K562 (cell line): ENCODE results near the gene TAAR9. TPM values are rescaled to one million over a fixed set of nuclear protein-coding genes. Genes with fewer than 3 reads are reported as not detected.

Experiments used
- ATAC-seq: fragments of 200-7000 bp; cut with Tn5 transposase; 3 replicates; pipeline ENCODE4 v1.9.1; 2020; ENCODE audit warnings: moderate library complexity
- BruUV-seq: library from RNA; stranded (reverse); fragments of 400-500 nt; replicated peaks from 2 replicates; lab custom pipeline; 2021; lab: Mats Ljungman, UMichigan
- CTCF ChIA-PET: fragments of 300-600 bp; formaldehyde crosslinking; extraction: SDS; loops from one replicate; lab custom pipeline; 2021; ENCODE audit warnings: low intra/inter-chr PET ratio; lab: Yijun Ruan, JAX
- POLR2A ChIA-PET: fragments of 300-600, 350-650 bp; sonication (Branson Sonifier 250); formaldehyde crosslinking; extraction: SDS; loops from one replicate; lab custom pipeline; 2021; ENCODE audit warnings: antibody characterized with exemption, inconsistent platforms; lab: Yijun Ruan, JAX
- DNase-seq, 4 experiments: peaks; one replicate each; pipeline versions ENCODE4 v3.0.0 to v3.0.0-alpha.2; 2011 to 2018; ENCODE audit warnings: low spot score in 3 of 4, mixed read lengths in 3 of 4; ENCODE audit errors: extremely low read depth in 1 of 4
- FAIRE-seq: peaks from 2 replicates; lab custom pipeline; 2011; peaks lifted over from hg19 to GRCh38; lab: Jason Lieb, UNC
- H2AFZ ChIP-seq: 2 replicates; pipeline ENCODE4 v1.6.0; 2011; ENCODE audit warnings: low read depth, low read length, control low read depth, inconsistent platforms
- H3K27ac ChIP-seq: fragments of 200-600 bp; 3 replicates; pipeline ENCODE4 v1.8.0; 2011; ENCODE audit warnings: low read depth, mild to moderate bottlenecking, control low read depth, inconsistent platforms, low read length, moderate library complexity, mixed read lengths; ENCODE audit errors: extremely low read depth
- H3K27me3 ChIP-seq, 2 experiments: fragments of 300-600 bp in 1 of 2; 2 replicates in 1 of 2; 3 replicates in 1 of 2; pipeline versions ENCODE4 v1.6.0 to v1.8.0; 2011; ENCODE audit warnings: inconsistent platforms in 2 of 2, low read length in 2 of 2, mild to moderate bottlenecking in 1 of 2, mixed read lengths in 1 of 2, moderate library complexity in 1 of 2; ENCODE audit not compliant: control insufficient read depth in 2 of 2, insufficient read depth in 2 of 2
- H3K36me3 ChIP-seq: fragments of 300-600 bp; 3 replicates; pipeline ENCODE4 v1.8.0; 2011; ENCODE audit warnings: mild to moderate bottlenecking, low read length, inconsistent platforms; ENCODE audit not compliant: control insufficient read depth, insufficient read depth
- H3K4me1 ChIP-seq, 2 experiments: fragments of 200-600 bp in 1 of 2; replicated peaks in 1 of 2; 2 replicates in 1 of 2; 3 replicates in 1 of 2; pipeline versions ENCODE4 v1.5.1 to v1.8.0; 2011; ENCODE audit warnings: inconsistent platforms in 2 of 2, low read length in 2 of 2, mild to moderate bottlenecking in 1 of 2, mixed read lengths in 1 of 2, moderate library complexity in 1 of 2; ENCODE audit not compliant: control insufficient read depth in 2 of 2, insufficient read depth in 2 of 2
- H3K4me2 ChIP-seq: 2 replicates; pipeline ENCODE4 v1.6.1; 2011; ENCODE audit warnings: low read length, control low read depth, inconsistent platforms, mixed read lengths; ENCODE audit not compliant: insufficient read depth
- H3K4me3 ChIP-seq: fragments of 200-600 bp; sonication (generic), shearing (Covaris generic); 2 replicates; pipeline ENCODE4 v1.5.1; 2016; ENCODE audit warnings: control low read depth, inconsistent platforms
- H3K79me2 ChIP-seq: fragments of 200-600 bp; 3 replicates; pipeline ENCODE4 v1.8.0; 2011; ENCODE audit warnings: low read length, inconsistent platforms; ENCODE audit not compliant: control insufficient read depth, insufficient read depth
- H3K9ac ChIP-seq, 2 experiments: 2 replicates each; pipeline versions ENCODE4 v1.6.0 to v1.6.1; 2011; ENCODE audit warnings: low read depth in 2 of 2, low read length in 2 of 2, control low read depth in 1 of 2, inconsistent platforms in 1 of 2, mild to moderate bottlenecking in 1 of 2, mixed read lengths in 1 of 2; ENCODE audit not compliant: insufficient read depth in 1 of 2
- H3K9me1 ChIP-seq: one replicate; pipeline ENCODE4 v1.6.0; 2011; ENCODE audit warnings: inconsistent platforms, mild to moderate bottlenecking, low read length, moderate library complexity; ENCODE audit not compliant: control insufficient read depth, insufficient read depth
- H3K9me3 ChIP-seq: replicated peaks from 2 replicates; pipeline ENCODE4 v1.5.1; 2011; ENCODE audit warnings: low read depth, low read length, inconsistent platforms; ENCODE audit not compliant: control insufficient read depth, insufficient read depth
- H4K20me1 ChIP-seq: replicated peaks from 2 replicates; pipeline ENCODE4 v1.6.1; 2011; ENCODE audit warnings: low read length, inconsistent platforms, mixed read lengths; ENCODE audit not compliant: control insufficient read depth, insufficient read depth
- ARID3A ChIP-seq: IDR thresholded peaks from 2 replicates; pipeline ENCODE4 v1.6.1; 2012; ENCODE audit warnings: low read depth, low read length, improper control_type of control experiment, borderline replicate concordance
- MXI1 ChIP-seq: IDR thresholded peaks from 2 replicates; pipeline ENCODE4 v1.6.1; 2011; ENCODE audit warnings: low read depth, mild to moderate bottlenecking, improper control_type of control experiment, low read length
- SMARCA5 ChIP-seq: fragments of 450-650 bp; IDR thresholded peaks from 2 replicates; pipeline ENCODE4 v1.6.1; 2016
- SMC3 ChIP-seq: conservative IDR thresholded peaks from 2 replicates; pipeline ENCODE4 v1.6.1; 2011; ENCODE audit warnings: low read depth, low read length, improper control_type of control experiment; ENCODE audit not compliant: insufficient read depth
- ZHX1 ChIP-seq: fragments of 150-350 bp; conservative IDR thresholded peaks from 2 replicates; pipeline ENCODE4 v1.6.1; 2014; ENCODE audit warnings: low read length
- ZNF274 ChIP-seq: IDR thresholded peaks from 2 replicates; pipeline ENCODE4 v1.6.1; 2011; ENCODE audit warnings: low read depth, mild to moderate bottlenecking, low read length, moderate library complexity, borderline replicate concordance
- ZNF316 ChIP-seq: fragments of 450-650 bp; IDR thresholded peaks from 2 replicates; pipeline ENCODE4 v1.6.1; 2016
- WGBS: fragments of 100-300 bp; shearing (Covaris generic); methylation state at CpG from one replicate; pipeline ENCODE4 v1.1.6; 2016; ENCODE audit warnings: low coverage, mixed read lengths; ENCODE audit not compliant: insufficient coverage; ENCODE audit errors: missing lambda C conversion rate; 5-methylcytosine and 5-hydroxymethylcytosine counted together
- in situ Hi-C: fragments of 300-500 bp; cut with MboI; formaldehyde crosslinking; loops from 4 replicates; pipeline ENCODE4 v1.15.0; 2018; ENCODE audit warnings: inconsistent platforms, mixed read lengths
- intact Hi-C: fragments of 100-400 bp; cut with micrococcal nuclease; formaldehyde crosslinking; loops from 2 replicates; pipeline ENCODE4 v1.14.2; 2022
- polyA plus RNA-seq, 8 experiments: library from polyadenylated mRNA; depleted of rRNA in 4 of 8; stranded (reverse) in 5 of 8; unstranded in 3 of 8; fragments of >200 nt; fragmentation: Nextera tagmentation in 2 of 8; fragmentation: Illumina TruSeq in 1 of 8; extraction: Ambion mirVana in 2 of 8; extraction: Trizol in 1 of 8; gene quantifications; 2 replicates each; pipeline versions ENCODE4 v1.2.1 to v1.2.3, GENCODE V29; 2011 to 2014; ENCODE audit warnings: inconsistent platforms in 1 of 8, missing spikeins in 1 of 8
- total RNA-seq, 7 experiments: library from RNA; depleted of rRNA in 6 of 7; stranded (reverse); fragments of >200 nt in 6 of 7; fragmentation: Illumina TruSeq in 2 of 7; extraction: Trizol in 2 of 7; gene quantifications; 2 replicates each; pipeline versions ENCODE4 v1.2.1 to v1.2.3, GENCODE V29; 2011 to 2021; ENCODE audit warnings: low replicate concordance in 1 of 7

TAAR9 gene
- total and polyA plus RNA-seq, 9 of the 15 experiments (the other 6 are each of a cell fraction or from before 2014, with no cell fraction given) = not detected

GRCh38 chr6:132525866-132526265 lies 12.2 kb upstream of the TAAR9 start:
- H3K27ac ChIP-seq = no peak overlapping the region
- H3K4me3 ChIP-seq = no peak overlapping the region
- no peaks in the 10 kb centered on the region for H3K36me3 ChIP-seq
- H2AFZ ChIP-seq = no peak overlapping the region
- DNase-seq = no peak
- CTCF ChIA-PET = no interaction called here
- no peak for FAIRE-seq
- intact Hi-C loops = loop anchor here (10.0 kb wide), 1 partner anchor 1389 kb away; no protein-coding TSS in a partner anchor
- H3K9ac ChIP-seq = no peak overlapping the region
- H4K20me1 ChIP-seq = no peaks in the 10 kb centered on the region
- no peak overlapping the region for H3K4me2 ChIP-seq
- no peaks in the 10 kb centered on the region for H3K79me2 ChIP-seq
- ATAC-seq = no peak
- H3K9me3 ChIP-seq = no peaks in the 10 kb centered on the region
- TF ChIP-seq SMARCA5 = no peak
- TF ChIP-seq ARID3A = no peak
- no peak for TF ChIP-seq ZNF316
- no peak for TF ChIP-seq SMC3
- no peak for TF ChIP-seq MXI1
- no peak for TF ChIP-seq ZNF274
- TF ChIP-seq ZHX1 = no peak
- TF ChIP-seq, all 486 proteins: peak for 0
- POLR2A ChIA-PET = interaction anchor here (1.6 kb wide), 1 partner anchor 13 kb away, joined by 6 read pairs; the partner anchor contains the start of gene STX7
- in situ Hi-C loops = loop anchor here (25.0 kb wide), 2 partner anchors 236 to 1011 kb away; partner anchors contain the start of gene VNN2
- 0% methylated on average over 4 of the region's 4 CpGs for WGBS
- Histone ChIP-seq H3K9me1 (no peaks in the 10 kb centered on the region), H3K27me3 (peaks cover 10% of the 10 kb centered on the region in 2 experiments; a peak in 4 of 5 replicates), H3K4me1 (no peaks in the 10 kb centered on the region; a peak in 1 of 5 replicates)
- BruUV-seq = no TSS peak
